Endothelial cell of umbilical vein (primary cell): Measurements from ENCODE around the gene FBXO45. TPM values are rescaled to one million over a fixed set of nuclear protein-coding genes. Genes with fewer than 3 reads are reported as not detected.

Source experiments
- BruUV-seq: library from RNA; stranded (reverse); fragments of 400-500 nt; replicated peaks from 2 replicates; lab custom pipeline; 2021; lab: Mats Ljungman, UMichigan
- CTCF ChIA-PET: fragments of 300-600, 350-600 bp; sonication (Branson Sonifier 250); formaldehyde crosslinking; loops from one replicate; lab custom pipeline; 2021; ENCODE audit warnings: antibody characterized with exemption, inconsistent platforms; lab: Charles Lee
- POLR2A ChIA-PET: fragments of 300-600, 350-600 bp; sonication (Branson Sonifier 250); formaldehyde crosslinking; loops from one replicate; lab custom pipeline; 2021; ENCODE audit warnings: antibody characterized with exemption, inconsistent platforms; lab: Charles Lee
- DNase-seq: peaks from one replicate; pipeline ENCODE4 v3.0.0-alpha.2; 2011; ENCODE audit warnings: low read depth, low spot score
- FAIRE-seq: peaks from 2 replicates; lab custom pipeline; 2011; peaks lifted over from hg19 to GRCh38; lab: Jason Lieb, UNC
- H2AFZ ChIP-seq: 2 replicates; pipeline ENCODE4 v1.6.0; 2012; ENCODE audit warnings: low read depth, low read length, control low read depth, inconsistent platforms
- H3K27ac ChIP-seq: 2 replicates; pipeline ENCODE4 v1.5.1; 2011; ENCODE audit warnings: low read depth, mild to moderate bottlenecking, control low read depth, low read length, moderate library complexity; ENCODE audit not compliant: insufficient read depth
- H3K27me3 ChIP-seq, 2 experiments: 2 replicates each; pipeline versions ENCODE4 v1.6.0 to v1.6.1; 2011; ENCODE audit warnings: low read length in 2 of 2, mixed read lengths in 1 of 2; ENCODE audit not compliant: control insufficient read depth in 2 of 2, insufficient read depth in 2 of 2
- H3K36me3 ChIP-seq, 2 experiments: 2 replicates in 1 of 2; 3 replicates in 1 of 2; pipeline ENCODE4 v1.5.1; 2011; ENCODE audit warnings: low read length in 2 of 2, mild to moderate bottlenecking in 1 of 2, moderate library complexity in 1 of 2; ENCODE audit not compliant: control insufficient read depth in 2 of 2, insufficient read depth in 2 of 2; ENCODE audit errors: extremely low read depth in 1 of 2
- H3K4me1 ChIP-seq: 3 replicates; pipeline ENCODE4 v1.5.1; 2011; ENCODE audit warnings: mild to moderate bottlenecking, low read length; ENCODE audit not compliant: control insufficient read depth, insufficient read depth; ENCODE audit errors: extremely low read depth
- H3K4me2 ChIP-seq: 2 replicates; pipeline ENCODE4 v1.6.1; 2011; ENCODE audit warnings: low read length, control low read depth, mixed read lengths; ENCODE audit not compliant: insufficient read depth
- H3K4me3 ChIP-seq, 3 experiments: fragments of 200-600 bp in 1 of 3; sonication (generic), shearing (Covaris generic) in 1 of 3; replicated peaks in 1 of 3; 2 replicates each; pipeline ENCODE4 v1.5.1; 2011 to 2016; ENCODE audit warnings: control low read depth in 3 of 3, low read length in 3 of 3, mild to moderate bottlenecking in 2 of 3, inconsistent platforms in 1 of 3, low read depth in 1 of 3, moderate library complexity in 1 of 3; ENCODE audit not compliant: insufficient read depth in 1 of 3
- H3K79me2 ChIP-seq: 2 replicates; pipeline ENCODE4 v1.6.0; 2012; ENCODE audit warnings: low read length, inconsistent platforms; ENCODE audit not compliant: control insufficient read depth, insufficient read depth
- H3K9ac ChIP-seq: replicated peaks from 2 replicates; pipeline ENCODE3; 2011; ENCODE audit warnings: low read length, control low read depth; ENCODE audit not compliant: insufficient read depth; ENCODE audit errors: extremely low read depth
- H3K9me1 ChIP-seq: replicated peaks from 3 replicates; pipeline ENCODE4 v1.6.0; 2011; ENCODE audit warnings: mild to moderate bottlenecking, low read length; ENCODE audit not compliant: control insufficient read depth, insufficient read depth; ENCODE audit errors: extremely low read depth
- H3K9me3 ChIP-seq: replicated peaks from 2 replicates; pipeline ENCODE4 v1.5.1; 2012; ENCODE audit warnings: low read length, inconsistent platforms; ENCODE audit not compliant: control insufficient read depth, insufficient read depth
- H4K20me1 ChIP-seq: replicated peaks from 2 replicates; pipeline ENCODE3; 2011; ENCODE audit warnings: mild to moderate bottlenecking, low read length; ENCODE audit not compliant: control insufficient read depth, insufficient read depth; ENCODE audit errors: extremely low read depth
- CTCF ChIP-seq, 2 donors: IDR thresholded peaks; 1 replicate in 1 of 2; 2 replicates in 1 of 2; pipeline ENCODE4 v1.5.1; 2011; ENCODE audit warnings: low read length in 2 of 2, mild to moderate bottlenecking in 2 of 2, moderate library complexity in 2 of 2, control low read depth in 1 of 2, inconsistent platforms in 1 of 2, low read depth in 1 of 2; ENCODE audit not compliant: insufficient read depth in 1 of 2; ENCODE audit errors: extremely low read depth in 1 of 2
- EZH2 ChIP-seq: IDR thresholded peaks from 2 replicates; pipeline ENCODE4 v1.6.1; 2012; ENCODE audit warnings: borderline replicate concordance, low read depth, mild to moderate bottlenecking, moderate library complexity, low read length, inconsistent platforms; ENCODE audit not compliant: severe bottlenecking
- FOS ChIP-seq: IDR thresholded peaks from 2 replicates; pipeline ENCODE4 v1.6.1; 2011; ENCODE audit warnings: mild to moderate bottlenecking, low read length, moderate library complexity, borderline replicate concordance; ENCODE audit not compliant: insufficient read depth
- GATA2 ChIP-seq: IDR thresholded peaks from 2 replicates; pipeline ENCODE4 v1.7.0; 2011; ENCODE audit warnings: low read depth, mild to moderate bottlenecking, moderate library complexity, mixed read lengths, low read length; ENCODE audit not compliant: insufficient read length, insufficient read depth
- JUN ChIP-seq: IDR thresholded peaks from 2 replicates; pipeline ENCODE4 v1.6.1; 2011; ENCODE audit warnings: borderline replicate concordance, low read depth; ENCODE audit not compliant: insufficient read length, insufficient read depth
- MAX ChIP-seq: IDR thresholded peaks from 2 replicates; pipeline ENCODE4 v1.6.1; 2011; ENCODE audit not compliant: insufficient read depth, insufficient read length
- MYC ChIP-seq: IDR thresholded peaks from one replicate; pipeline ENCODE4 v1.6.1; 2011; ENCODE audit warnings: mild to moderate bottlenecking, low read depth, low read length
- POLR2A ChIP-seq: IDR thresholded peaks from 2 replicates; pipeline ENCODE4 v1.6.1; 2012; ENCODE audit warnings: low read depth, mild to moderate bottlenecking, control low read depth, low read length
- POLR2AphosphoS5 ChIP-seq: IDR thresholded peaks from 2 replicates; pipeline ENCODE4 v1.6.1; 2012; ENCODE audit warnings: low read depth, mild to moderate bottlenecking, control low read depth, low read length, moderate library complexity; ENCODE audit not compliant: insufficient read depth
- dilution Hi-C: fragments of 300-500 bp; cut with MboI; formaldehyde crosslinking; loops from one replicate; pipeline ENCODE4 v1.15.0; 2019; ENCODE audit warnings: low sequenced_read_pairs; ENCODE audit not compliant: extremely low pct_ligation_motif_present
- intact Hi-C: fragments of 100-400 bp; cut with micrococcal nuclease; formaldehyde crosslinking; loops from one replicate; pipeline ENCODE4 v1.10.0; 2022
- polyA plus RNA-seq, 4 experiments: library from polyadenylated mRNA; depleted of rRNA in 3 of 4; stranded (reverse) in 3 of 4; unstranded in 1 of 4; fragments of >200 nt; gene quantifications; 2 replicates each; pipeline versions ENCODE4 v1.2.1 to v1.2.3, GENCODE V29; 2011 to 2012; ENCODE audit warnings: missing spikeins in 1 of 4
- total RNA-seq: library from RNA; stranded (reverse); gene quantifications from 2 replicates; pipeline ENCODE4 v1.2.3, GENCODE V29; 2021

The FBXO45 gene
- total and polyA plus RNA-seq, 2 donors (not counting 3 experiments of a cell fraction or from before 2014, with no cell fraction given), result 3.5 to 12.4 TPM

GRCh38 chr3:196554205-196554604 lies 14.3 kb upstream of the FBXO45 start:
- Histone ChIP-seq H3K27ac (no peak overlapping the region), H3K9me1 (no peaks in the 10 kb centered on the region), H3K9me3 (peaks cover under 1% of the 10 kb centered on the region), H3K4me3 (no peak overlapping the region), H4K20me1 (no peaks in the 10 kb centered on the region), H2AFZ (no peak overlapping the region), H3K4me2 (no peak overlapping the region), H3K27me3 (no peaks in the 10 kb centered on the region), H3K79me2 (no peaks in the 10 kb centered on the region), H3K36me3 (no peaks in the 10 kb centered on the region), H3K9ac (no peak overlapping the region), H3K4me1 (peaks cover 14% of the 10 kb centered on the region)
- POLR2A ChIA-PET, result no interaction called here
- CTCF ChIA-PET, result interaction anchor here (1.1 to 2.8 kb wide), 4 partner anchors 10 to 25 kb away, joined by 4 to 16 read pairs (median 6); partner anchors contain the start of genes FBXO45 and WDR53
- intact Hi-C loops (no loop called here), dilution Hi-C loops (no loop called here)
- BruUV-seq, result TSS peak; percentile 18
- DNase-seq (no peak), FAIRE-seq (no peak)
- no peak for TF ChIP-seq JUN
- no peak for TF ChIP-seq MAX
- no peak for TF ChIP-seq FOS
- no peak for TF ChIP-seq CTCF (IDR thresholded peaks at IDR 0.05; ENCODE audit: extremely low read depth in 1 of 2, insufficient read depth in 1 of 2, low read depth in 1 of 2, low read length in 2 of 2)
- TF ChIP-seq POLR2A, result no peak
- TF ChIP-seq EZH2, result no peak
- no peak for TF ChIP-seq GATA2
- TF ChIP-seq MYC, result no peak
- no peak for TF ChIP-seq POLR2AphosphoS5
